AG09309 (cell line): ENCODE results near the gene UBE2G1.

Experiments
- DNase-seq: peaks from one replicate; pipeline ENCODE4 v3.0.0-alpha.2; 2010; ENCODE audit warnings: low read depth
- H3K4me3 ChIP-seq: 2 replicates; pipeline ENCODE4 v1.5.1; 2011; ENCODE audit warnings: mild to moderate bottlenecking, low read depth, low read length, moderate library complexity; ENCODE audit not compliant: control insufficient read depth
- TF ChIP-seq, protein P1 (sequence below): IDR thresholded peaks from 2 replicates; pipeline ENCODE4 v1.5.1; 2011; ENCODE audit warnings: mild to moderate bottlenecking, low read depth, low read length, inconsistent platforms; ENCODE audit not compliant: insufficient read depth, control insufficient read depth; ENCODE audit errors: missing control alignments

The UBE2G1 gene

GRCh38 chr17:4229627-4230541 is 136.6 kb downstream of the UBE2G1 start:
- H3K4me3 ChIP-seq = no peak overlapping the region
- TF ChIP-seq, protein P1, sequence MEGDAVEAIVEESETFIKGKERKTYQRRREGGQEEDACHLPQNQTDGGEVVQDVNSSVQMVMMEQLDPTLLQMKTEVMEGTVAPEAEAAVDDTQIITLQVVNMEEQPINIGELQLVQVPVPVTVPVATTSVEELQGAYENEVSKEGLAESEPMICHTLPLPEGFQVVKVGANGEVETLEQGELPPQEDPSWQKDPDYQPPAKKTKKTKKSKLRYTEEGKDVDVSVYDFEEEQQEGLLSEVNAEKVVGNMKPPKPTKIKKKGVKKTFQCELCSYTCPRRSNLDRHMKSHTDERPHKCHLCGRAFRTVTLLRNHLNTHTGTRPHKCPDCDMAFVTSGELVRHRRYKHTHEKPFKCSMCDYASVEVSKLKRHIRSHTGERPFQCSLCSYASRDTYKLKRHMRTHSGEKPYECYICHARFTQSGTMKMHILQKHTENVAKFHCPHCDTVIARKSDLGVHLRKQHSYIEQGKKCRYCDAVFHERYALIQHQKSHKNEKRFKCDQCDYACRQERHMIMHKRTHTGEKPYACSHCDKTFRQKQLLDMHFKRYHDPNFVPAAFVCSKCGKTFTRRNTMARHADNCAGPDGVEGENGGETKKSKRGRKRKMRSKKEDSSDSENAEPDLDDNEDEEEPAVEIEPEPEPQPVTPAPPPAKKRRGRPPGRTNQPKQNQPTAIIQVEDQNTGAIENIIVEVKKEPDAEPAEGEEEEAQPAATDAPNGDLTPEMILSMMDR = no peak
- peak; percentile 95 for DNase-seq

GRCh38 chr17:4221899-4222659 is 144.4 kb downstream of the UBE2G1 start:
- DNase-seq = no peak
- TF ChIP-seq, protein P1 = no peak
- H3K4me3 ChIP-seq = no peak overlapping the region

DNA sequence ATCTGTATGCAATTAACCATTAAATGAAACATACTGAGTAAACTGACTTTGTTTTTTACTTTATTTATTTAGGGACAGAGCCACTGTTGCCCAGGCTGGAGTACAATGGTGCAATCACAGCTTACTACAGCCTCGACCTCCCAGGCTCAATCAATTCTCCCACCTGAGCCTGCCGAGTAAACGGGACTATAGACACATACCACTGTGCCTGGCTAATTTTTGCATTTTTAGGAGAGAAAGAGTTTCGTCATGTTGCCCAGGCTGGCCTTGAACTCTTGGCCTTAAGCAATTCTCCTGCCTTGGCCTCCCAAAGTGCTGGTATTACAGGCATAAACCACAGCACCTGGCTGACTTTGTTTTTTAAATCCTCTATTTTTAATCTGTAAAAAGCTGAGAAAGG is 145.3 kb downstream of the UBE2G1 start:
- DNase-seq = no peak
- H3K4me3 ChIP-seq = no peak overlapping the region
- TF ChIP-seq, protein P1 = no peak

DNA sequence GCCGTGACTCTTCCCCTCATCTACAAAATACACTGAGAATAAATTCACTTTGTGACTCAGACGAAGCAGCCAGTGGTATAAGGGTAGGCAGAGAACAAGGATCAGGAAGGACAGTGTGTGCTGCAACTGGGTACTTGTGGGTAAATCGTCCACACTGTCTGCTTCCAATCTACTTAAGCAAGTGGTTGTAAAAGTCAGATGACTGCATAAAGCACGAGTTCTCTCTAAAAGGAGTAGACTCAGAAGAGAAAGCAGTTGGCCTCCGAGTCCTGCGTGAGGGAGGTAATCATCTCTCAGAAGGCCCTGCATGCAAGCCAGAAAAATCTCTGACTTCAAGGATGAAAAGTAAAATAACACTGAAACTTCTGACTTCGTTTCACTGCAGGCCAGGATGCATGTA is 145.8 kb downstream of the UBE2G1 start:
- H3K4me3 ChIP-seq = no peak overlapping the region
- DNase-seq = peak; percentile 39
- TF ChIP-seq, protein P1 = no peak
